A549 (cell line): ENCODE results near the gene ZNF605.

Experiments
- BHLHE40 ChIP-seq: IDR thresholded peaks from 2 replicates; pipeline ENCODE4 v1.6.1; 2012; ENCODE audit warnings: low read depth, low read length, inconsistent platforms
- CBX8 ChIP-seq: fragments of 200-600 bp; sonication (generic); IDR thresholded peaks from 2 replicates; pipeline ENCODE4 v1.6.1; 2016
- CEBPB ChIP-seq, 2 experiments: fragments of >200 bp in 1 of 2; sonication (Bioruptor Twin) in 1 of 2; formaldehyde crosslinking in 1 of 2; IDR thresholded peaks; 2 replicates each; pipeline ENCODE4 v1.6.1; 2012 to 2016
- CTCF ChIP-seq: fragments of >200 bp; sonication (Bioruptor Twin); formaldehyde crosslinking; IDR thresholded peaks from 3 replicates; pipeline ENCODE4 v1.5.1; 2016
- EP300 ChIP-seq, 2 experiments: fragments of >200 bp; sonication (Bioruptor Twin); formaldehyde crosslinking; IDR thresholded peaks; 2 replicates in 1 of 2; 3 replicates in 1 of 2; pipeline ENCODE4 v1.6.1; 2016 to 2017
- KDM1A ChIP-seq: fragments of 200-600 bp; sonication (generic); IDR thresholded peaks from 2 replicates; pipeline ENCODE4 v1.6.1; 2016; ENCODE audit warnings: low read depth, mild to moderate bottlenecking
- POLR2A ChIP-seq: IDR thresholded peaks from 2 replicates; pipeline ENCODE4 v1.6.1; 2012; ENCODE audit warnings: mild to moderate bottlenecking, low read length
- POLR2AphosphoS2 ChIP-seq: conservative IDR thresholded peaks from 2 replicates; pipeline ENCODE4 v1.6.1; 2012; ENCODE audit warnings: low read length, improper control_type of control experiment, inconsistent platforms
- RAD21 ChIP-seq, 2 experiments: fragments of >200 bp in 1 of 2; sonication (Bioruptor Twin) in 1 of 2; formaldehyde crosslinking in 1 of 2; IDR thresholded peaks in 1 of 2; conservative IDR thresholded peaks in 1 of 2; 2 replicates in 1 of 2; 3 replicates in 1 of 2; pipeline ENCODE4 v1.6.1; 2012 to 2018; ENCODE audit warnings: inconsistent platforms in 1 of 2
- RARB ChIP-seq: fragments of 250-450 bp; sonication (Bioruptor Pico); IDR thresholded peaks from 2 replicates; pipeline ENCODE4 v1.8.0; 2021; ENCODE audit warnings: mild to moderate bottlenecking, moderate library complexity
- ZC3H11A ChIP-seq: fragments of 450-650 bp; IDR thresholded peaks from 2 replicates; pipeline ENCODE4 v1.6.1; 2014; ENCODE audit warnings: antibody characterized with exemption, mild to moderate bottlenecking
- ZFP36 ChIP-seq: fragments of 450-650 bp; IDR thresholded peaks from 2 replicates; pipeline ENCODE4 v1.6.1; 2014; ENCODE audit warnings: borderline replicate concordance; ENCODE audit not compliant: partially characterized antibody
- TF ChIP-seq, protein P1 (sequence below): IDR thresholded peaks from 2 replicates; pipeline ENCODE4 v1.6.1; 2012
- TF ChIP-seq, protein P2 (sequence below): fragments of 200-600 bp; sonication (generic); IDR thresholded peaks from 2 replicates; pipeline ENCODE4 v1.6.1; 2016; ENCODE audit warnings: antibody characterized with exemption, mild to moderate bottlenecking, moderate library complexity

DNA sequence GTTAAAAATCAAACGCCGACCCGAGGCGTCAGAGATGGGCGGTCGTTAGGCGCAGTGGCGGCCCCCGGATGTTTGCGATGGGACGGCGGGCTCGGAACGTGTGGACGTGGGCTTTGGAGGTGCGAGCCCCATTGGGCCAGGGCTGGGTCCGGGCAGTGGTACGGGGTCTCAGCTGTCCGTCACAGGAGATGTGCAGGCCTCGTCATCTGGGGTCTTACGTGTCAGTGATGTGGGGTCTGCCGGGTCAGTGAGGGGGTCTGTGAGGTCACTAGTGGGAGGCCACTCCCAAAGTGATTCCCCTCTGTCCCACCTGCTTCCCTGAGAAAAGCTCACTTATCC is 47.1 kb downstream of the ZNF605 start:
- no peak for TF ChIP-seq CTCF
- TF ChIP-seq RARB (CRISPR knock-in tag) = no peak
- TF ChIP-seq, protein P1, sequence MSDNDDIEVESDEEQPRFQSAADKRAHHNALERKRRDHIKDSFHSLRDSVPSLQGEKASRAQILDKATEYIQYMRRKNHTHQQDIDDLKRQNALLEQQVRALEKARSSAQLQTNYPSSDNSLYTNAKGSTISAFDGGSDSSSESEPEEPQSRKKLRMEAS = no peak
- TF ChIP-seq ZFP36 = no peak
- no peak for TF ChIP-seq POLR2A
- no peak for TF ChIP-seq CEBPB (IDR thresholded peaks at IDR 0.05)
- no peak for TF ChIP-seq BHLHE40
- no peak for TF ChIP-seq EP300 (IDR thresholded peaks at IDR 0.05)
- TF ChIP-seq CBX8 = no peak
- TF ChIP-seq RAD21 (conservative IDR thresholded peaks at IDR 0.05 in 1 of 2, IDR thresholded peaks at IDR 0.05 in 1 of 2) = no peak
- no peak for TF ChIP-seq KDM1A
- TF ChIP-seq ZC3H11A = no peak
- no peak for TF ChIP-seq POLR2AphosphoS2
- TF ChIP-seq, protein P2, sequence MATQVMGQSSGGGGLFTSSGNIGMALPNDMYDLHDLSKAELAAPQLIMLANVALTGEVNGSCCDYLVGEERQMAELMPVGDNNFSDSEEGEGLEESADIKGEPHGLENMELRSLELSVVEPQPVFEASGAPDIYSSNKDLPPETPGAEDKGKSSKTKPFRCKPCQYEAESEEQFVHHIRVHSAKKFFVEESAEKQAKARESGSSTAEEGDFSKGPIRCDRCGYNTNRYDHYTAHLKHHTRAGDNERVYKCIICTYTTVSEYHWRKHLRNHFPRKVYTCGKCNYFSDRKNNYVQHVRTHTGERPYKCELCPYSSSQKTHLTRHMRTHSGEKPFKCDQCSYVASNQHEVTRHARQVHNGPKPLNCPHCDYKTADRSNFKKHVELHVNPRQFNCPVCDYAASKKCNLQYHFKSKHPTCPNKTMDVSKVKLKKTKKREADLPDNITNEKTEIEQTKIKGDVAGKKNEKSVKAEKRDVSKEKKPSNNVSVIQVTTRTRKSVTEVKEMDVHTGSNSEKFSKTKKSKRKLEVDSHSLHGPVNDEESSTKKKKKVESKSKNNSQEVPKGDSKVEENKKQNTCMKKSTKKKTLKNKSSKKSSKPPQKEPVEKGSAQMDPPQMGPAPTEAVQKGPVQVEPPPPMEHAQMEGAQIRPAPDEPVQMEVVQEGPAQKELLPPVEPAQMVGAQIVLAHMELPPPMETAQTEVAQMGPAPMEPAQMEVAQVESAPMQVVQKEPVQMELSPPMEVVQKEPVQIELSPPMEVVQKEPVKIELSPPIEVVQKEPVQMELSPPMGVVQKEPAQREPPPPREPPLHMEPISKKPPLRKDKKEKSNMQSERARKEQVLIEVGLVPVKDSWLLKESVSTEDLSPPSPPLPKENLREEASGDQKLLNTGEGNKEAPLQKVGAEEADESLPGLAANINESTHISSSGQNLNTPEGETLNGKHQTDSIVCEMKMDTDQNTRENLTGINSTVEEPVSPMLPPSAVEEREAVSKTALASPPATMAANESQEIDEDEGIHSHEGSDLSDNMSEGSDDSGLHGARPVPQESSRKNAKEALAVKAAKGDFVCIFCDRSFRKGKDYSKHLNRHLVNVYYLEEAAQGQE = no peak
